Esophagus mucosa (tissue), 1 donor: Measurements from ENCODE around the gene RARRES1. TPM values are rescaled to one million over a fixed set of nuclear protein-coding genes. Genes with fewer than 3 reads are reported as not detected.
A peak's percentile ranks its signal among the peaks of the same experiment; 100 is the strongest.

Experiments
- ATAC-seq: fragments of 200-7000 bp; cut with Tn5 transposase; one replicate; pipeline ENCODE4 v1.9.1; 2020
- total RNA-seq: library from RNA; stranded (reverse); gene quantifications from one replicate; pipeline ENCODE4 v1.2.4, GENCODE V29; 2023
- donor health status: DM: yes; HTN: yes; CAD: no.

The RARRES1 gene, protein sequence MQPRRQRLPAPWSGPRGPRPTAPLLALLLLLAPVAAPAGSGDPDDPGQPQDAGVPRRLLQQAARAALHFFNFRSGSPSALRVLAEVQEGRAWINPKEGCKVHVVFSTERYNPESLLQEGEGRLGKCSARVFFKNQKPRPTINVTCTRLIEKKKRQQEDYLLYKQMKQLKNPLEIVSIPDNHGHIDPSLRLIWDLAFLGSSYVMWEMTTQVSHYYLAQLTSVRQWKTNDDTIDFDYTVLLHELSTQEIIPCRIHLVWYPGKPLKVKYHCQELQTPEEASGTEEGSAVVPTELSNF
- total RNA-seq = 14.9 TPM

DNA sequence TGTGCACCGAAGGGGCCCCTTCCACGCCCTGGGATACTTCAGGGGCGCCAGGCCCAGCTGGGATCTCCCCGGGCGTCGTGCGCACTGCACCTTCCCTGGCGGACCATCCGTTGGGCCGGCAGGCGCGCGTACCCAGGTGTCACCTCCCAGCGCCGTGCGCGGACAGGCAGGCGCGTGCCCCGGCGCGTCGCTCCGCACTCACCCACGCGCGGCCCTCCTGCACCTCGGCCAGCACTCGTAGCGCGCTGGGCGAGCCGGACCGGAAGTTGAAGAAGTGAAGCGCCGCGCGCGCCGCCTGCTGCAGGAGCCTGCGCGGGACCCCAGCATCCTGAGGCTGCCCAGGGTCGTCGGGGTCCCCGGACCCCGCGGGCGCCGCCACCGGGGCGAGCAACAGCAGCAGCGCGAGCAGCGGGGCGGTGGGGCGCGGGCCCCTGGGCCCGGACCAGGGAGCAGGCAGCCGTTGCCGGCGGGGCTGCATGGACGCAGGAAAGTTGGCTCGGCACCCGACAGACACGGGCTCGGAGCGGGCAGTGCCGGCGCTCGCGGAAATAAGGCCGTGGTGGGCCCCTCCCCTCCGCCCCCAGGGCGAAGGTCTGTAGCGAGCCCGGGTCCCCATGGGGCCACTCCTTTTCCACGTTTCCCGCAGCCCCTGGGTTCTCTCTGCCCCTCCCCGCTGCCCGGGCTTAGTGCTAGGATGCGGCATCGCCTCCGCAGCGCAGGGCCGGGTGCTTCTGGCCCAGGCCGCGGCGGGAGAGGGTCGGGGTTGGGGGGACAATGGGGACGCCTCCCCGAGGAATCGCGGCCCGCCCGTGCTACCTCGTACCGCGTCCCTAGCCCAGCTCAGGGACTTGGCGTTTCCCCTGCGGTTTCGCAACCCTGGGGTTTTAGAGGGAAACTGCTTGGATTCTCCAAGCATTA is at the start of gene RARRES1:
Gene RARRES1 (minus strand): TSS at position 520 of the 918 bp plus-strand sequence. CDS start 42 bp downstream, at position 478.
- peak; percentile 87 for ATAC-seq

- ATAC-seq = no peak
These were observed 49.6 kb upstream of the RARRES1 start for GRCh38 chr3:158781849-158782248.

DNA sequence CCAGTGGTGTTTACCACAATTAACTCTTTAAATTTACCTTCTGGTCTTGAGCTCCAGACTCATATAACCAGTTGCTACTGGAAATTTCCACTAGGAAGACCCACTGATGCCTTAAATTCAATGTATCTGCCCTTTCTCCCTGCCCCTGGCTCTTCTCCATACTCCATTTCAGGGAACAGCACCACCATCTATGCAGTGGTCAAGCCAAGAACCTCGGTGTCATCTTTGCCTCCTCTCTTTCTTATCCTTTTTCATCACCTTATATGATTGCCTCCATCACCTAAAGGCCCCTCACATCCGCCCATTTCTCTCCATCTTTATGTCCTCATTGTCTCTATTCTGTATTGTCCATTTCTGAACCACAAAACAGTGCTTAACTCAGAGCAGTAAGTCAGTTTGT is 48.9 kb upstream of the RARRES1 start:
- no peak for ATAC-seq

DNA sequence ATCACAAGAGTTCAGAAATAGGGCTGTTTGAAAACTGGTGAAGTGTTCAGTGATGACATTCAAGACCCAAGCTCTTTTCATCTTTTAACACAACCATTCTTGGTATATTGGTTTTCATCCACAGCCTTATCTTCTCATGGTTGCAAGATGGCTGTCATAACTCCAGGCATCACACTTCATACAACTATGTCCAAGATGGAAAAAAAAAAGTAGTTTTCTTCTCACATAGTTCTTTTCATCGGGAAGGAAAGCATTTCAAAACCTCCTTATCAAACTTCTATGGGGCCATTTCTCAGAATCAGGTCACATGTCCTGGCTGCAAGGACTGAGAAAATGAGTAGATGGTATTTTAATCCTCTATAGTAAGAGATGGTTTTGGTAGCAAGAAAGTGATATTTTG is 48.5 kb upstream of the RARRES1 start:
- no peak for ATAC-seq

DNA sequence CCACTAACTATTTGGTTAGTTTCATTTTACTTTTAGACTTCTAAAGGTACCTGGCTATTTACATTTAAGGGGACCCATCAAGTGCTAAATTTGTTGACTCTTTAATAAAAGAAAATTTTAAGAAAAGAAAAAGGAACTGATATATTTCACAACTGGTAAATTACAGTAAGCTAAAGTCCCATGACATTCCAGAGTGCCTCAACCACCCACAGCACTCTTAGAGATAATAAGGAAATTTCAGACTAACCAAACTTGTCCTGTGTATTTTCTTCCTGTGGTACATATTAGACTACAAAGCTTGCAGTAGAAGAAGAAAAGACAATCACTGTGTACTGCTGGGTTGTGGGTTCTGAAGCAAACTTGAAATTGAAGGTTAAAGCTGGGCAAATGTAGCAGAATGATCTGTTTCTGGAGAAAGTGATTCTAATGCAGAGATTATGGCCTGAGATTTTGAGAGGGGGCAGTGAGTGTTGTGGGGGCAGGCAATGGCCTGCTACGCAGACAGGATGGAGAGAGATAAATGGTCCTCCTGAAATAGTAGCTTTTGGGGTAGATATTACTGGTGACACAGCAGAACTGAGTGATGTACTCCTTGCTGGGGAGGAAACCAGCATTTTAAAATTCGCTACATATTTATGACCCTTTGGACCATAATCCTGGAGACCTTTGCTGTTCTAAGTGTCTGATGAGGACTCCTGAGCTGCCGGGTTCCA is 45.1 kb upstream of the RARRES1 start:
- ATAC-seq = no peak

DNA sequence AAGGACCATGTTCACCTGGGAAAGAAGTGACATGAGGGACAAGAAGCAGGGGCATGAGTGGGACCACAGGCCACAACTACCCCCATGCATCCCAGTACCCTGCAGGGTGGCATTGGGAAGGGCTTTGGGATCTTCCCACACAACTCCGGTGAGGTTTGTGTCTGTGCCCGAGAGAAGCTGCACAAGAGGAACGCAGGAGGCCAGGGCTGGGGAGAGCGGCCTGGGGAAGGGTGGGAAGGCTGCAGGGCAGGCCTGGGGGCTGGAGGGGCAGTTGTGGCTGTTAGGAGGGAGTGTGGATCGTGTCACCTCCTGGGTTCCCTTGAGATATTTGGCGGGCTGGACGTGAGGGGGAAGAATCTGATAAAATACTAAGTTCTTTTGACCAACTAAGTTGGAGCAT is 44.3 kb upstream of the RARRES1 start:
- ATAC-seq = no peak

GRCh38 chr3:158775426-158776410 is 43.5 kb upstream of the RARRES1 start:
- ATAC-seq = no peak

DNA sequence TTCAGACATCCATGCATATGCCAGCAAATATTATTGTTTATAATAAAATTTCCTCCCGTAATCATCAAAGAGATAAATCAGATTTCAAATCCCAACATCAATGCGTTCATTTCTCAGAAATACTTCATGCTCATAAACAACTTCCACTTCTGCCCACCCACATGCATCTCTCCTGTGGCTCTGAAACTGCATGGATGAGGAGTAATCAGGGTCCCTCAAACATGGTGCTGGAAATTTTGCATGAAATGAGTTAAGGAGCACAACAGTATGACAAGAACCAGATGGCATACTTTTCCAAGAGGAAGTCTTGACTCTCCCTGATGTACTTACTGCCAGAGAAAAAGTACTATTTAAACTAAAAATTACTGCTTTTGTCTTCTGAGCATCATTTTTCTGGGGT is 42.7 kb upstream of the RARRES1 start:
- no peak for ATAC-seq

GRCh38 chr3:158773845-158774830 is 41.9 kb upstream of the RARRES1 start:
- peak; percentile 50 for ATAC-seq

GRCh38 chr3:158773166-158773565 is 40.9 kb upstream of the RARRES1 start:
- ATAC-seq = no peak

DNA sequence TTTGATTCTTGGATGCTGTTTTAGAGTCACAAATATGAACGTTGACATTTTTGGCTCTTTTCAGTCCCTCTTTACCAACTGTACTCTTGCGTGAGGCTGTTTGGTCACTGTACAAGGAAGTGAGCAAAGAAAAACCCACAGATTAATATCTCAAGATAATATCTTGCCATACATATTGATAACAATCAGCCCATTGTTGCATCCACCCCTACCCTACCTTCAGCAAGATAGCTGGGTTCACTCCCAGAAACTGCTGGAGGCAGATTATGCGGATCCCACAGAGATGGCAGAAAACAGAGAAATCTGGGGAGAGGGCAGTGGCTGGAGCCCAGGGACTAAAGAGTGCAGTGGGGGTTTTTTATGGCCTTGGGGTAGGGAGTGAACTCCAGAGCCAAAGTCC is 39.7 kb upstream of the RARRES1 start:
- no peak for ATAC-seq

DNA sequence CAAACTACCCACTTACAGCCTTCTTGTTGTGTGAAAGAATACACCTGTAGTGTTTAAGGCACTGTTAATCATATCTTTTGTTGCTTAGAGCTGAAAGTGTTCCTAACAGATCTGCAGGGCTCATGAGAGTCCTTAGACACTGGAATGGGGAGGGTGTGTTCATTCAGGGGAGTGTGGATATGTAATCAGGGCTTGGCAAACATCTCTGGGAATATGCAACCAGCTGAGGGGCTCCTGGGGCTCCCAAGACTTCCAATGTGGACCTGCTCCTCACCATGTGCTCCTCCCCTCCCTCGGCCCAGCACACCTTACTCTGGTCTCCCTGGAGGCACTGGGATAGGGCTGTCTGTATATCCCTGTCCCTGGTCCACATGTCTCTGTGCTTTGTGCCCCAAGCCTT is 39.3 kb upstream of the RARRES1 start:
- ATAC-seq = no peak

- no peak for ATAC-seq
These were observed 38.6 kb upstream of the RARRES1 start for GRCh38 chr3:158770741-158771350.

- peak; percentile 30 for ATAC-seq
These were observed 37.9 kb upstream of the RARRES1 start for GRCh38 chr3:158769952-158770740.

DNA sequence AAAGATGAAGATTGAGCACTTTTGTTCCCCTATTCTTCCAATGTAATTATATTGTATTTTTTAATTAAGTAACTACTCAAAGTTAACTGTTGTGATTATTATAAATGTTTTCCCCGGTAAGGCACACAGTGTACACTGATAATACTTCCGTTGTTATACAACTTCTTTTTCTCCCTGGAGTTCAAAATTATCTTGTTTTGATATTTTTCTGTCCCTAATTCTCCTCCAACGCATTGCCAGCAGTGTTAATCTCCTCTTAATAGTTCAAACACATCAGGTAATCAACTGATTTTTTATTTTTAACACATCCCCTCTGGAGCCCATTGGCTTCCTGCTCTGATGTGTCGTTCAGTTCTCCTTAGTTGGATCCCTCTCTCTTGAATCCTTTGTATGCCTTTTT is 37.3 kb upstream of the RARRES1 start:
- ATAC-seq = no peak

GRCh38 chr3:158768881-158769543 is 36.8 kb upstream of the RARRES1 start:
- peak; percentile 42 for ATAC-seq

DNA sequence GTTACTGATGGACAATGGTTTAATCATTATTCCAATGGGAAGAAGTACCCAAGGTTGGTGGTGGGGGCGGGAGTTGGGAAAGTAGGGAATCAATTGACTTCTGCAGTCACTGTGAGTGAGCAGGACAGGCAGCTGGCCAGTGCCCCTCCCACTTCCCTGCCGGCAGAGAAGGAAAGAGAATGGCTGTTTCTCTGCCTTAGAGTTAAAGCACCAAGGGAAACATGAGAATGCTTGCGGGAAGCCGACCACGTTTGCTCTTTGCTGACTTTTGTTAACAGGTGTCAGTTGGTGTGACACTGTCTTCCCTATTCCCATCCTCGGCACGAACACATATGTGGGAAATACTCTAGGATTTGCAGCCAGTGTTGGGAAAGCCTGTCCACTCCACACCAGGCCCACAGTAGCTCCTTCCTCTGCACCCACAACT is 36.1 kb upstream of the RARRES1 start:
- ATAC-seq = peak; percentile 13

GRCh38 chr3:158766364-158766763 is 34.1 kb upstream of the RARRES1 start:
- ATAC-seq = peak; percentile 72
